Measurements from ENCODE around the gene ULK3.

DNA sequence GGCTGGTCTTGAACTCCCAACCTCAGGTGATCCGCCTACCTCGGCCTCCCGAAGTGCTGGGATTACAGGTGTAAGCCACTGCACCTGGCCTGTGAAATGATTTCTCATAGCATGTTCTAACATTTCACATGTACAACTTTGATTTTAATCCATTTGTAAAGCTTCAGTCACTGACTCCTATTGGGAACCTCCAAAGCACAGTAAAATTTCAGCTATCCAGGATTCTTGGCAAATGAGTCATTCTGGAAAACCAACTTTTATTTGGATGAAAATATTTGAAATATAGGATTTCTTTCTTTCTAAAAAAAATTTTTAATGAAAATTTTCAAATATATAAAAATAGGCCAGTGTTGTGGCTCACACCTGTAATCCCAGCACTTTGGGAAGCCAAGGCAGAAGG, 33.0 kb downstream of the ULK3 start:
- TF ChIP-seq POLR2A (IDR thresholded peaks at IDR 0.05) (no peak), CTCF (IDR thresholded peaks at IDR 0.05 in 4 of 5, conservative IDR thresholded peaks at IDR 0.05 in 1 of 5) (no peak)
